ENCODE results near the gene RARG.

RARG gene

GRCh38 chr12:53201177-53201541 lies 30.9 kb downstream of the RARG start:
- Histone ChIP-seq H2AFZ (ENCODE audit: low read depth, low read length) (no peak overlapping the region), H3K27me3 (ENCODE audit: control insufficient read depth in 1 of 2, insufficient read depth in 1 of 2, low read length in 2 of 2) (peaks cover 0 to 30% of the 10 kb centered on the region in 2 experiments), H4K8ac (ENCODE audit: low read length) (no peak overlapping the region), H3K9me3 (ENCODE audit: control insufficient read depth, low read length) (no peaks in the 10 kb centered on the region), H3K4me1 (ENCODE audit: control insufficient read depth, insufficient read depth, low read depth, low read length) (peaks cover 6% of the 10 kb centered on the region), H3K9ac (ENCODE audit: low read length) (peak overlapping the region; percentile 7), H2BK12ac (ENCODE audit: low read length in 2 of 2) (no peak overlapping the region), H4K91ac (ENCODE audit: low read length) (no peak overlapping the region), H3K23ac (ENCODE audit: low read length in 2 of 2) (no peak overlapping the region), H3K18ac (ENCODE audit: low read depth in 1 of 2, low read length in 2 of 2) (no peak overlapping the region), H3K36me3 (ENCODE audit: control insufficient read depth in 1 of 2, insufficient read depth in 2 of 2, low read depth in 1 of 2, low read length in 2 of 2) (peaks cover 0 to 3% of the 10 kb centered on the region in 2 experiments), H3K4ac (ENCODE audit: low read depth in 1 of 2, low read length in 2 of 2) (no peak overlapping the region), H3K79me1 (replicated peaks; ENCODE audit: low read length, poor library complexity, severe bottlenecking) (no peaks in the 10 kb centered on the region), H3K14ac (ENCODE audit: low read length in 2 of 2) (no peak overlapping the region), H3K4me2 (ENCODE audit: low read length, poor library complexity, severe bottlenecking) (no peak overlapping the region), H2AK5ac (ENCODE audit: low read length, severe bottlenecking) (no peak overlapping the region), H2BK120ac (ENCODE audit: low read depth, low read length) (no peak overlapping the region), H2BK15ac (ENCODE audit: low read depth, poor library complexity, severe bottlenecking) (no peak overlapping the region), H3K4me3 (ENCODE audit: insufficient read depth in 1 of 2, low read depth in 1 of 2, low read length in 2 of 2) (no peak overlapping the region), H2BK5ac (ENCODE audit: low read depth, low read length, poor library complexity, severe bottlenecking) (no peak overlapping the region), H3K27ac (ENCODE audit: low read length, poor library complexity, severe bottlenecking) (peak overlapping the region; percentile 38)
- DNase-seq = peak; percentile 61
- 55% methylated on average over 1 of the region's 1 CpG for WGBS

GRCh38 chr12:53200458-53201176 lies 31.4 kb downstream of the RARG start:
- H3K79me1 ChIP-seq (replicated peaks; ENCODE audit: low read length, poor library complexity, severe bottlenecking) = no peaks in the 10 kb centered on the region
- H2BK12ac ChIP-seq (ENCODE audit: low read length in 2 of 2) = no peak overlapping the region
- H2BK120ac ChIP-seq (ENCODE audit: low read depth, low read length) = no peak overlapping the region
- peaks cover 6% of the 10 kb centered on the region for H3K4me1 ChIP-seq (ENCODE audit: control insufficient read depth, insufficient read depth, low read depth, low read length)
- H4K8ac ChIP-seq (ENCODE audit: low read length) = no peak overlapping the region
- peak overlapping the region; percentile 38 for H3K27ac ChIP-seq (ENCODE audit: low read length, poor library complexity, severe bottlenecking)
- H2BK15ac ChIP-seq (ENCODE audit: low read depth, poor library complexity, severe bottlenecking) = no peak overlapping the region
- no peak overlapping the region for H3K18ac ChIP-seq (ENCODE audit: low read depth in 1 of 2, low read length in 2 of 2)
- no peak overlapping the region for H3K14ac ChIP-seq (ENCODE audit: low read length in 2 of 2)
- no peak for DNase-seq
- 78% methylated on average over 10 of the region's 10 CpGs for WGBS
- no peak overlapping the region for H2AFZ ChIP-seq (ENCODE audit: low read depth, low read length)
- H3K36me3 ChIP-seq (ENCODE audit: control insufficient read depth in 1 of 2, insufficient read depth in 2 of 2, low read depth in 1 of 2, low read length in 2 of 2) = peaks cover 0 to 5% of the 10 kb centered on the region in 2 experiments
- H2BK5ac ChIP-seq (ENCODE audit: low read depth, low read length, poor library complexity, severe bottlenecking) = no peak overlapping the region
- no peak overlapping the region for H4K91ac ChIP-seq (ENCODE audit: low read length)
- H2AK5ac ChIP-seq (ENCODE audit: low read length, severe bottlenecking) = no peak overlapping the region
- peaks cover 0 to 36% of the 10 kb centered on the region in 2 experiments for H3K27me3 ChIP-seq (ENCODE audit: control insufficient read depth in 1 of 2, insufficient read depth in 1 of 2, low read length in 2 of 2)
- H3K9ac ChIP-seq (ENCODE audit: low read length) = peak overlapping the region; percentile 7
- no peak overlapping the region for H3K23ac ChIP-seq (ENCODE audit: low read length in 2 of 2)
- H3K4me2 ChIP-seq (ENCODE audit: low read length, poor library complexity, severe bottlenecking) = no peak overlapping the region
- H3K9me3 ChIP-seq (ENCODE audit: control insufficient read depth, low read length) = no peaks in the 10 kb centered on the region
- H3K4ac ChIP-seq (ENCODE audit: low read depth in 1 of 2, low read length in 2 of 2) = no peak overlapping the region
- no peak overlapping the region for H3K4me3 ChIP-seq (ENCODE audit: insufficient read depth in 1 of 2, low read depth in 1 of 2, low read length in 2 of 2)

- H2AFZ ChIP-seq (ENCODE audit: low read depth, low read length) = no peak overlapping the region
- H3K9ac ChIP-seq (ENCODE audit: low read length) = no peak overlapping the region
- H2BK5ac ChIP-seq (ENCODE audit: low read depth, low read length, poor library complexity, severe bottlenecking) = no peak overlapping the region
- no peak overlapping the region for H4K8ac ChIP-seq (ENCODE audit: low read length)
- peaks cover 4% of the 10 kb centered on the region for H3K4me1 ChIP-seq (ENCODE audit: control insufficient read depth, insufficient read depth, low read depth, low read length)
- H2BK12ac ChIP-seq (ENCODE audit: low read length in 2 of 2) = no peak overlapping the region
- H3K79me1 ChIP-seq (replicated peaks; ENCODE audit: low read length, poor library complexity, severe bottlenecking) = no peaks in the 10 kb centered on the region
- H3K4me3 ChIP-seq (ENCODE audit: insufficient read depth in 1 of 2, low read depth in 1 of 2, low read length in 2 of 2) = no peak overlapping the region
- H3K23ac ChIP-seq (ENCODE audit: low read length in 2 of 2) = no peak overlapping the region
- WGBS = 100% methylated on average over 2 of the region's 2 CpGs
- peaks cover 0 to 41% of the 10 kb centered on the region in 2 experiments for H3K27me3 ChIP-seq (ENCODE audit: control insufficient read depth in 1 of 2, insufficient read depth in 1 of 2, low read length in 2 of 2)
- H3K36me3 ChIP-seq (ENCODE audit: control insufficient read depth in 1 of 2, insufficient read depth in 2 of 2, low read depth in 1 of 2, low read length in 2 of 2) = peaks cover 0 to 6% of the 10 kb centered on the region in 2 experiments
- no peak overlapping the region for H3K18ac ChIP-seq (ENCODE audit: low read depth in 1 of 2, low read length in 2 of 2)
- no peak for DNase-seq
- no peaks in the 10 kb centered on the region for H3K9me3 ChIP-seq (ENCODE audit: control insufficient read depth, low read length)
- no peak overlapping the region for H2AK5ac ChIP-seq (ENCODE audit: low read length, severe bottlenecking)
- H3K27ac ChIP-seq (ENCODE audit: low read length, poor library complexity, severe bottlenecking) = no peak overlapping the region
- no peak overlapping the region for H3K4ac ChIP-seq (ENCODE audit: low read depth in 1 of 2, low read length in 2 of 2)
- no peak overlapping the region for H2BK15ac ChIP-seq (ENCODE audit: low read depth, poor library complexity, severe bottlenecking)
- no peak overlapping the region for H3K4me2 ChIP-seq (ENCODE audit: low read length, poor library complexity, severe bottlenecking)
- H4K91ac ChIP-seq (ENCODE audit: low read length) = no peak overlapping the region
- H2BK120ac ChIP-seq (ENCODE audit: low read depth, low read length) = no peak overlapping the region
- no peak overlapping the region for H3K14ac ChIP-seq (ENCODE audit: low read length in 2 of 2)
Measured at GRCh38 chr12:53200107-53200457, 31.9 kb downstream of the RARG start.

- no peak overlapping the region for H3K4me3 ChIP-seq (ENCODE audit: insufficient read depth in 1 of 2, low read depth in 1 of 2, low read length in 2 of 2)
- no peak overlapping the region for H2AK5ac ChIP-seq (ENCODE audit: low read length, severe bottlenecking)
- no peaks in the 10 kb centered on the region for H3K79me1 ChIP-seq (replicated peaks; ENCODE audit: low read length, poor library complexity, severe bottlenecking)
- no peak for DNase-seq
- no peak overlapping the region for H2BK12ac ChIP-seq (ENCODE audit: low read length in 2 of 2)
- no peak overlapping the region for H3K18ac ChIP-seq (ENCODE audit: low read depth in 1 of 2, low read length in 2 of 2)
- no peak overlapping the region for H2BK120ac ChIP-seq (ENCODE audit: low read depth, low read length)
- H3K4ac ChIP-seq (ENCODE audit: low read depth in 1 of 2, low read length in 2 of 2) = no peak overlapping the region
- H4K8ac ChIP-seq (ENCODE audit: low read length) = peak overlapping the region; percentile 9
- H3K4me1 ChIP-seq (ENCODE audit: control insufficient read depth, insufficient read depth, low read depth, low read length) = peaks cover 4% of the 10 kb centered on the region
- no peak overlapping the region for H2BK5ac ChIP-seq (ENCODE audit: low read depth, low read length, poor library complexity, severe bottlenecking)
- H3K27ac ChIP-seq (ENCODE audit: low read length, poor library complexity, severe bottlenecking) = no peak overlapping the region
- peaks cover 0 to 45% of the 10 kb centered on the region in 2 experiments for H3K27me3 ChIP-seq (ENCODE audit: control insufficient read depth in 1 of 2, insufficient read depth in 1 of 2, low read length in 2 of 2)
- H3K9me3 ChIP-seq (ENCODE audit: control insufficient read depth, low read length) = no peaks in the 10 kb centered on the region
- 92% methylated on average over 3 of the region's 3 CpGs for WGBS
- H4K91ac ChIP-seq (ENCODE audit: low read length) = no peak overlapping the region
- no peak overlapping the region for H3K9ac ChIP-seq (ENCODE audit: low read length)
- H2AFZ ChIP-seq (ENCODE audit: low read depth, low read length) = no peak overlapping the region
- peaks cover 0 to 6% of the 10 kb centered on the region in 2 experiments for H3K36me3 ChIP-seq (ENCODE audit: control insufficient read depth in 1 of 2, insufficient read depth in 2 of 2, low read depth in 1 of 2, low read length in 2 of 2)
- H3K4me2 ChIP-seq (ENCODE audit: low read length, poor library complexity, severe bottlenecking) = no peak overlapping the region
- no peak overlapping the region for H3K14ac ChIP-seq (ENCODE audit: low read length in 2 of 2)
- no peak overlapping the region for H2BK15ac ChIP-seq (ENCODE audit: low read depth, poor library complexity, severe bottlenecking)
- H3K23ac ChIP-seq (ENCODE audit: low read length in 2 of 2) = no peak overlapping the region
Measured at GRCh38 chr12:53199700-53200099, 32.3 kb downstream of the RARG start.

All from mesenchymal stem cell (in vitro differentiated cells and primary cell).